GOT3 (cell line): ENCODE measurements around the gene ERBB4.
"Not testable (repeated sequence)": the region's sequence is repeated elsewhere in the genome, so short reads cannot be mapped to it uniquely, and the experiment has no call there.

Experiments used
- DNase-seq: peaks from one replicate; lab custom pipeline; 2025; ENCODE audit warnings: mixed read lengths; lab: John Stamatoyannopoulos, UW

Gene ERBB4

GRCh38 chr2:211730215-211730614, 808.4 kb downstream of the ERBB4 start:
- DNase-seq: no peak

GRCh38 chr2:211729433-211729832, 809.2 kb downstream of the ERBB4 start:
- DNase-seq: no peak

GRCh38 chr2:211724933-211725332, 813.7 kb downstream of the ERBB4 start:
- no peak for DNase-seq

- DNase-seq: no peak
These were observed 815.2 kb downstream of the ERBB4 start for GRCh38 chr2:211723398-211723797.

- no peak for DNase-seq
These were observed 815.7 kb downstream of the ERBB4 start for GRCh38 chr2:211722928-211723327.

GRCh38 chr2:211721874-211722273, 816.7 kb downstream of the ERBB4 start:
- DNase-seq: not testable (repeated sequence)

- no peak for DNase-seq
These were observed 829.2 kb downstream of the ERBB4 start for GRCh38 chr2:211709389-211709788.

- no peak for DNase-seq
These were observed 845.9 kb downstream of the ERBB4 start for GRCh38 chr2:211692689-211693088.

- no peak for DNase-seq
These were observed 847.9 kb downstream of the ERBB4 start for GRCh38 chr2:211690736-211691135.

- no peak for DNase-seq
These were observed 850.4 kb downstream of the ERBB4 start for GRCh38 chr2:211688196-211688595.

GRCh38 chr2:211674715-211675114, 863.9 kb downstream of the ERBB4 start:
- DNase-seq: no peak

- no peak for DNase-seq
These were observed 865.3 kb downstream of the ERBB4 start for GRCh38 chr2:211673133-211673905.

- no peak for DNase-seq
These were observed 866.6 kb downstream of the ERBB4 start for GRCh38 chr2:211671977-211672376.

- no peak for DNase-seq
These were observed 873.3 kb downstream of the ERBB4 start for GRCh38 chr2:211665299-211665698.

GRCh38 chr2:211664321-211664720, 874.3 kb downstream of the ERBB4 start:
- no peak for DNase-seq

GRCh38 chr2:211654211-211654780, 884.3 kb downstream of the ERBB4 start:
- no peak for DNase-seq

GRCh38 chr2:211652327-211652726, 886.3 kb downstream of the ERBB4 start:
- no peak for DNase-seq

- DNase-seq: no peak
These were observed 889.3 kb downstream of the ERBB4 start for GRCh38 chr2:211649331-211649730.

- DNase-seq: no peak
These were observed 907.1 kb downstream of the ERBB4 start for GRCh38 chr2:211631503-211631902.

GRCh38 chr2:211623096-211623495, 915.5 kb downstream of the ERBB4 start:
- no peak for DNase-seq

- DNase-seq: no peak
These were observed 917.6 kb downstream of the ERBB4 start for GRCh38 chr2:211620986-211621385.

GRCh38 chr2:211617803-211618202, 920.8 kb downstream of the ERBB4 start:
- DNase-seq: no peak

GRCh38 chr2:211611621-211612020, 927.0 kb downstream of the ERBB4 start:
- DNase-seq: no peak

GRCh38 chr2:211611061-211611518, 927.5 kb downstream of the ERBB4 start:
- no peak for DNase-seq
